ENCODE data around the gene METTL16. TPM values are rescaled to one million over a fixed set of nuclear protein-coding genes. Genes with fewer than 3 reads are reported as not detected.

METTL16 gene
- total and polyA plus RNA-seq, 11 donors = 13.9 to 32.0 (median 24.3) TPM

DNA sequence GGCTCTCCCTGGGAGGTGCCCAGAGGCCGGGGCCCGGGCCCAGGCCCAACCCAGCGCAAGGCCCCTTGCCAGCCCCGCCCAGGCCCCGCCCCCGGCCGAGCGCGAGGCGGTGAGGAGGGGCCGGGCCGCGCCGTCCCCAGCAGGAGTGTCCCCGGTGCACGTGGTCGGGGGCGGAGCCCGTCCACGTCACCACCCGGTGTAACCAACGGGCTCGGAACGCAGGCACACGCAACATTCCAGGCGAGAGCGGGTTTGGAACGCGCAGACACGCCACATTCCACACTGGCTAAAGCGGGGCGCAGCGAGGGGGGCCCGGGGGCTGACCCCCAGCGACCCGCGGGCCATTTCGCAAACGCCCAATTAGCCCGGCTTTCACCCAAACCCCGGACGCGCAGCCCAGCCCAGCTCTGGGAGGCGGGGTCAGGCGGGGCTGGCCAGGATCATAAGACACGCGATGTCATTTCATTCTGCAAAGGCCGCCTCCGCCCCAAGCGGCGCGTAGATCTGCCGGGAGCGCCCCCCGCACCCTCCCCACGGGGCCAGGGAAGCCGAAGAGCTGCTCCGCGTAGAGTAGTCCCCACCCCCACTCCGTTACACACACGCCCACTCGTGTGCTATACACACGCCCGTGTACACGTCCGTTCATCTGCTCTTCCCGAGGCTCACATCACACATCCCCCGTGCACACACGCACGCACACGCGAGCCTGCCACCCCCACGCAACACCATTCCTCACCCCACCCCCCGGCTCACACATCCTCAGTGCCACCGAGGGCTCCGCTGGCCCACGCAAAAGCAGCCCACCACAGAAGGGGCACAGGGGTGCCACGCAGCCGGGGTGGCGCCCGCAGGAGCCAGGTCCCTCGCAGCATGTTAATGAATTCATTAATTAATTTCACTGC is 111.9 kb downstream of the METTL16 start:
- Histone ChIP-seq H3K4me1 (peaks cover 24 to 76% (median 65%) of the 10 kb centered on the region in 12 donors), H3K4me3 (peak overlapping the region; percentile 71 to 99 (median 92)), H3K9me3 (no peaks in the 10 kb centered on the region), H3K36me3 (no peaks in the 10 kb centered on the region), H3K27ac (peak overlapping the region; percentile 95 to 100 (median 99)), H3K27me3 (no peaks in the 10 kb centered on the region)
- peak; percentile 19 to 78 for TF ChIP-seq POLR2A (IDR thresholded peaks at IDR 0.05)
- TF ChIP-seq, protein P1, sequence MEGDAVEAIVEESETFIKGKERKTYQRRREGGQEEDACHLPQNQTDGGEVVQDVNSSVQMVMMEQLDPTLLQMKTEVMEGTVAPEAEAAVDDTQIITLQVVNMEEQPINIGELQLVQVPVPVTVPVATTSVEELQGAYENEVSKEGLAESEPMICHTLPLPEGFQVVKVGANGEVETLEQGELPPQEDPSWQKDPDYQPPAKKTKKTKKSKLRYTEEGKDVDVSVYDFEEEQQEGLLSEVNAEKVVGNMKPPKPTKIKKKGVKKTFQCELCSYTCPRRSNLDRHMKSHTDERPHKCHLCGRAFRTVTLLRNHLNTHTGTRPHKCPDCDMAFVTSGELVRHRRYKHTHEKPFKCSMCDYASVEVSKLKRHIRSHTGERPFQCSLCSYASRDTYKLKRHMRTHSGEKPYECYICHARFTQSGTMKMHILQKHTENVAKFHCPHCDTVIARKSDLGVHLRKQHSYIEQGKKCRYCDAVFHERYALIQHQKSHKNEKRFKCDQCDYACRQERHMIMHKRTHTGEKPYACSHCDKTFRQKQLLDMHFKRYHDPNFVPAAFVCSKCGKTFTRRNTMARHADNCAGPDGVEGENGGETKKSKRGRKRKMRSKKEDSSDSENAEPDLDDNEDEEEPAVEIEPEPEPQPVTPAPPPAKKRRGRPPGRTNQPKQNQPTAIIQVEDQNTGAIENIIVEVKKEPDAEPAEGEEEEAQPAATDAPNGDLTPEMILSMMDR (IDR thresholded peaks at IDR 0.05) = no peak
- peak; percentile 96 to 97 (median 96) for DNase-seq
- intact Hi-C loops (cut with DNase I) = loop anchor here in 1 of 10 donors (10.0 kb wide), 2 partner anchors 305 to 685 kb away; partner anchors contain the start of gene TLCD2
- WGBS, 4 donors = 0 to 2% (median 1%) methylated on average over 24 to 82 of the region's 82 CpGs
- peak; percentile 52 to 76 (median 67) for ATAC-seq

DNA sequence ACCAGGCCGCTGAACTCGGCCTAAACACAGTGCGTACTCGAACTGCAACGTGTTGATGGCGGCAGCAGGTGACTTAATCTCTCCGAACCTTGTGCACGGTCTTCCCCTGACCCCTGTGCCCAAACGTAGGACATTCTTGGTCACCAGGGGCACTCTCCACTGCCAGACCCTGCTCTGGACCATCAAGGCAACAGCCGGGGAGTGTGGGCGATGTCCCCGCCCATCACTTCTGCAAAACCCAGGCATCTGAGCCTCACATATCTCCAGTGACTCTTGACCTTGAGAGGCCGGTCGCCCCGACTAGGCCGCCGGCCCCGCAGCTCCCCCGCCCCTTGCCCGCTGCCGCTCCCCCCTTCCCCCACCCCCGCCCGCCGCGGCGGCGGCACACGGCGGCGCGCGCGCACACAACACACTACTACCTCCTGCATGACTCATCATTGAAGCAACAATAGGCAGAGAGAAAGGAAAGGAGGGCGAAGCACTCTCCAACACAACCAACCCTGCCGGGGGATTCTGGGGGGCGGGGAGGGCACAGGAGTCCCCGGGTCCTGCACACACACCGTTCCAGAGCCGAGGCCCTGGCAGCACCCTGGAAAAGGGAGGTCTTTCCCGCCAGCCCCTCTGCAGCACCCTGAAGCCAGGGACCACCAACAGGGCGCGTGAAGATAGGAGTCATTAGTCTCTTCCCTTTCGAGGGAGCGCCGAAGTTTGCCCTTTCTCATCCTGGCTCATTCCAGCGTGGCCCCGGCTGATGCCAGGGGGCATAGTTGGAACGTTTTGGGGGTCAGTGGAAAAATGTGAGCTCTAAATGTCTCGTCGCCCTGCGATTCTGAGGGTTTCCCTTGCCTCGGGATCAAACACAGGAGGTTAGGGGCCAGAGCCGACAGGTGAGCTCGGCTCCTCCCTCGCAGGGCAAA is 112.8 kb downstream of the METTL16 start:
- TF ChIP-seq, protein P1 (IDR thresholded peaks at IDR 0.05) = no peak
- no peak for TF ChIP-seq POLR2A (IDR thresholded peaks at IDR 0.05)
- WGBS, 4 donors = 11 to 26% (median 12%) methylated on average over 12 to 55 of the region's 55 CpGs
- Histone ChIP-seq H3K27ac (peak overlapping the region; percentile 95 to 100 (median 99)), H3K27me3 (no peaks in the 10 kb centered on the region), H3K9me3 (no peaks in the 10 kb centered on the region), H3K36me3 (no peaks in the 10 kb centered on the region), H3K4me3 (peak overlapping the region; percentile 71 to 99 (median 92)), H3K4me1 (peaks cover 29 to 78% (median 67%) of the 10 kb centered on the region in 12 donors)
- ATAC-seq (peak in 2 of 4 donors; percentile 6 to 13), DNase-seq (peak; percentile 56 to 75 (median 66))
- intact Hi-C loops (cut with DNase I) = loop anchor here in 1 of 10 donors (10.0 kb wide), 2 partner anchors 306 to 684 kb away; partner anchors contain the start of gene TLCD2

DNA sequence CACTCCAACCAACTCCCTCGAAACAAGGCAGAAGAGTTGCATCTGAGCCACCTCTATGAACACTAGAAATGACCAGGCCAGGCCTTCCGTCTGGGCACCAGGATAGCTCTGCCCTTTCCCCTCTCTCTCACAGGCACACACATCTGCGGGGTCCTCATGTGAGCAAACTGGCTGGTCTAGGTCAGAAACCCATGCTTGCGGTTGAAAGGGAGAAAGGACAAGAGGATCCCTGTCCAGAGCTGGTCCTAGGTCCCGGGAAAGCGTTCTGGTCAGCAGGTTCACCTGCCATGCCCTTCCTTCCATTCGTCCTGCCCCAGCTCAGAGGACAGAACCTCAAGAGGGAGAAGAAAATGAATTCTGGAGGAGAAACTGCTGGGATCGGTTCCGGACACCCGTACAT is 113.5 kb downstream of the METTL16 start:
- H3K4me3 ChIP-seq = peak overlapping the region in 9 of 12 donors; percentile 71 to 99 (median 94)
- 66 to 71% (median 69%) methylated on average over 9 to 10 of the region's 10 CpGs for WGBS, 4 donors
- TF ChIP-seq, protein P1 (IDR thresholded peaks at IDR 0.05) = no peak
- no peak for TF ChIP-seq POLR2A (IDR thresholded peaks at IDR 0.05)

More for the DNA sequence above, 113.5 kb downstream of the METTL16 start:
- intact Hi-C loops (cut with DNase I) = loop anchor here in 1 of 10 donors (10.0 kb wide), 2 partner anchors 307 to 683 kb away; partner anchors contain the start of gene TLCD2
- ATAC-seq = no peak
- H3K9me3 ChIP-seq = no peaks in the 10 kb centered on the region
- H3K4me1 ChIP-seq = peaks cover 29 to 72% (median 61%) of the 10 kb centered on the region in 12 donors
- no peaks in the 10 kb centered on the region for H3K36me3 ChIP-seq
- no peaks in the 10 kb centered on the region for H3K27me3 ChIP-seq
- DNase-seq = peak in 1 of 5 donors; percentile 42
- H3K27ac ChIP-seq = peak overlapping the region; percentile 95 to 100 (median 99)

Measured in heart left ventricle (tissue), 16 donors.